SU-DHL-6 (cell line): ENCODE measurements around the gene DTNA.

Experiments
- H2AFZ ChIP-seq: fragments of 200-600 bp; sonication (generic); 2 replicates; pipeline ENCODE4 v1.6.1; 2014; ENCODE audit warnings: low read depth, mild to moderate bottlenecking, moderate library complexity, mixed read lengths, antibody characterized with exemption, low read length; ENCODE audit not compliant: severe bottlenecking
- H3F3A ChIP-seq: fragments of 200-600 bp; shearing (Covaris generic); 2 replicates; pipeline ENCODE4 v1.6.0; 2016; ENCODE audit warnings: antibody characterized with exemption, mild to moderate bottlenecking; ENCODE audit not compliant: insufficient read depth
- H3K27ac ChIP-seq: fragments of 200-600 bp; sonication (generic); 2 replicates; pipeline ENCODE4 v1.5.1; 2016; ENCODE audit warnings: low read depth, mild to moderate bottlenecking, low read length, moderate library complexity, mixed read lengths
- H3K27me3 ChIP-seq: fragments of 200-600 bp; sonication (generic), shearing (Covaris generic); 2 replicates; pipeline ENCODE4 v1.6.0; 2014; ENCODE audit warnings: mild to moderate bottlenecking, low read length
- H3K36me3 ChIP-seq: fragments of 200-600 bp; sonication (generic); 2 replicates; pipeline ENCODE4 v1.6.1; 2014; ENCODE audit warnings: mild to moderate bottlenecking, low read length, mixed read lengths
- H3K4me2 ChIP-seq: fragments of 300-600, 200-600 bp; shearing (Covaris generic), sonication (generic); 2 replicates; pipeline ENCODE4 v1.6.0; 2014; ENCODE audit warnings: low read length, low read depth, mild to moderate bottlenecking; ENCODE audit not compliant: poor library complexity, severe bottlenecking
- H3K4me3 ChIP-seq: fragments of 200-600 bp; sonication (generic); 2 replicates; pipeline ENCODE4 v1.5.1; 2014; ENCODE audit warnings: antibody characterized with exemption, low read length, mild to moderate bottlenecking, mixed read lengths; ENCODE audit not compliant: insufficient read depth, poor library complexity, severe bottlenecking
- H3K79me2 ChIP-seq: fragments of 200-600 bp; sonication (generic); 2 replicates; pipeline ENCODE4 v1.6.1; 2014; ENCODE audit warnings: mild to moderate bottlenecking, low read length, moderate library complexity; ENCODE audit not compliant: insufficient read depth
- H3K9ac ChIP-seq: fragments of 200-600 bp; sonication (generic); 2 replicates; pipeline ENCODE4 v1.7.0; 2014; ENCODE audit warnings: mild to moderate bottlenecking, low read length
- H3K9me2 ChIP-seq: fragments of 200-600 bp; sonication (generic); replicated peaks from 2 replicates; pipeline ENCODE4 v1.6.1; 2014; ENCODE audit warnings: low read length; ENCODE audit not compliant: insufficient read depth
- H3K9me3 ChIP-seq: fragments of 200-600 bp; sonication (generic); 2 replicates; pipeline ENCODE4 v1.6.1; 2014; ENCODE audit warnings: low read length, mixed read lengths; ENCODE audit not compliant: insufficient read depth
- H4K20me1 ChIP-seq: fragments of 200-600 bp; sonication (generic); 2 replicates; pipeline ENCODE4 v1.6.1; 2014; ENCODE audit warnings: low read depth, mild to moderate bottlenecking, antibody characterized with exemption, low read length, moderate library complexity, mixed read lengths
- EZH2phosphoT487 ChIP-seq: fragments of 200-600 bp; sonication (generic), shearing (Covaris generic); conservative IDR thresholded peaks from 2 replicates; pipeline ENCODE4 v1.6.1; 2018; ENCODE audit warnings: mild to moderate bottlenecking, antibody characterized with exemption, low read length, moderate library complexity, mixed read lengths
- TF ChIP-seq, protein P1 (sequence below): fragments of 200-600 bp; sonication (generic); IDR thresholded peaks from one replicate; pipeline ENCODE4 v1.5.1; 2017; ENCODE audit warnings: antibody characterized with exemption, mild to moderate bottlenecking, low read length, moderate library complexity; ENCODE audit not compliant: insufficient read depth, poor library complexity, severe bottlenecking

Gene DTNA

DNA sequence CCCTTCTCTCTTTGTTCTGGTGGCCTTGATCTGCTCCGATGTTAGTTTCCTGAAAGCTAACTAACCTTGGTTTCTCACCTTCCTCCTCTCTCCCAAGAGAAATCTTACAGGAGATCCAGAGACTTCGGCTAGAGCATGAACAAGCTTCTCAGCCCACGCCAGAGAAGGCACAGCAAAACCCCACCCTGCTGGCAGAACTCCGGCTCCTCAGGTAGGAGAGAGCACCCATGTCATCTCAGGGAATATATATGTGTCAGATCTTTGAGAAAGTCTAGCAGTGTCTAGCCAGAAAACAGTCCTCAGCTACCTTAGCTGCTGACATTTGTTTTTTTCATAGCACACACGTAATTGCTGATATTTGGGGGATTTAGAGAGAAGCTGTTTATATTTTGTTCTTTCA, 148.1 kb downstream of the DTNA start:
- Histone ChIP-seq H3K79me2 (no peaks in the 10 kb centered on the region), H4K20me1 (no peaks in the 10 kb centered on the region), H3K4me3 (no peak overlapping the region), H3K27ac (no peak overlapping the region), H2AFZ (no peak overlapping the region), H3F3A (no peaks in the 10 kb centered on the region), H3K9me2 (no peaks in the 10 kb centered on the region), H3K27me3 (peaks cover 3% of the 10 kb centered on the region; the same call in 1 of the 2 replicates), H3K4me2 (no peak overlapping the region), H3K36me3 (no peaks in the 10 kb centered on the region), H3K9ac (no peak overlapping the region), H3K9me3 (no peaks in the 10 kb centered on the region)
- TF ChIP-seq, protein P1, sequence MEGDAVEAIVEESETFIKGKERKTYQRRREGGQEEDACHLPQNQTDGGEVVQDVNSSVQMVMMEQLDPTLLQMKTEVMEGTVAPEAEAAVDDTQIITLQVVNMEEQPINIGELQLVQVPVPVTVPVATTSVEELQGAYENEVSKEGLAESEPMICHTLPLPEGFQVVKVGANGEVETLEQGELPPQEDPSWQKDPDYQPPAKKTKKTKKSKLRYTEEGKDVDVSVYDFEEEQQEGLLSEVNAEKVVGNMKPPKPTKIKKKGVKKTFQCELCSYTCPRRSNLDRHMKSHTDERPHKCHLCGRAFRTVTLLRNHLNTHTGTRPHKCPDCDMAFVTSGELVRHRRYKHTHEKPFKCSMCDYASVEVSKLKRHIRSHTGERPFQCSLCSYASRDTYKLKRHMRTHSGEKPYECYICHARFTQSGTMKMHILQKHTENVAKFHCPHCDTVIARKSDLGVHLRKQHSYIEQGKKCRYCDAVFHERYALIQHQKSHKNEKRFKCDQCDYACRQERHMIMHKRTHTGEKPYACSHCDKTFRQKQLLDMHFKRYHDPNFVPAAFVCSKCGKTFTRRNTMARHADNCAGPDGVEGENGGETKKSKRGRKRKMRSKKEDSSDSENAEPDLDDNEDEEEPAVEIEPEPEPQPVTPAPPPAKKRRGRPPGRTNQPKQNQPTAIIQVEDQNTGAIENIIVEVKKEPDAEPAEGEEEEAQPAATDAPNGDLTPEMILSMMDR, result no peak
- TF ChIP-seq EZH2phosphoT487, result no peak

DNA sequence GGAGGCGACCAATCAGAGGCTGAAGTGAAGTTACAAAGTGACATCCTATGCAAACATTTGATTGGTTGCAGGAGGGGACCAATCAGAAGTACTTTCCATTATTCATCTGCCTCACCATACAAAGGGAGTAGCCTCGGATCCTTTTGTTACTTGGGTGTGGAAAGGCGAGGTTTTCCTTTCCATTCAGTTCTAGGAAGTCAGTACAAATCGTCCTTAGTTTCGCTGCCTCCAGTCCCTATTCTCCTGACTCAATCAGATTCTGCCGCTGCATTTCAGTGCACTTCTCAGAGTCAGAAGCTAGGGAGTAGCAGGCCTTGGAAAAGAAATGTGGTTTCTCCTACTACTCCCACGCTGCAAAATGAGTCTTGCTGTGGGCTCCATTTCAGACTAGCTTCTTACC, 149.4 kb downstream of the DTNA start:
- H2AFZ ChIP-seq, result no peak overlapping the region
- H3K4me3 ChIP-seq, result no peak overlapping the region
- no peaks in the 10 kb centered on the region for H3F3A ChIP-seq
- no peaks in the 10 kb centered on the region for H3K36me3 ChIP-seq
- no peaks in the 10 kb centered on the region for H3K79me2 ChIP-seq
- H3K9me3 ChIP-seq, result no peaks in the 10 kb centered on the region
- peaks cover 3% of the 10 kb centered on the region; the same call in 1 of the 2 replicates for H3K27me3 ChIP-seq
- H3K9ac ChIP-seq, result no peak overlapping the region
- TF ChIP-seq EZH2phosphoT487, result no peak
- TF ChIP-seq, protein P1, result no peak
- H3K4me2 ChIP-seq, result no peak overlapping the region
- H3K27ac ChIP-seq, result no peak overlapping the region
- no peaks in the 10 kb centered on the region for H3K9me2 ChIP-seq
- H4K20me1 ChIP-seq, result no peaks in the 10 kb centered on the region

DNA sequence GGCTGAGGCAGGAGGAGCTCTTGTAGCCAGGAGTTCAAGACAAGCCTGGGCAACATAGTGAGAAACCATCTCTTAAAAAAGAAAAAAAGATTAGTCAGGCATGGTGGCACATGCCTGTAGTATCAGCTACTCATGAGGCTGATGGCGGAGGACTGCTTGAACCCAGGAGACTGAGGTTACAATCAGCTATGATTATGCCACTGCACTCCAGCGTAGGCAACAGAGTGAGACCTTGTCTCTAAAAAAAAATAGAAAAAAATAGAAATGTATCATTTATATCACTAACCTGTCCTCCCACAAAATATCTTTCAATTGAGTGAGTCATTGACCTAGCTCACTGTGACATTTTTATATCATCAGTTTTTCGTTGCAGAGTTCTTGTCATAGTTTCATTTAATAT, 152.5 kb downstream of the DTNA start:
- Histone ChIP-seq H4K20me1 (no peaks in the 10 kb centered on the region), H3F3A (no peaks in the 10 kb centered on the region), H3K27me3 (peaks cover 3% of the 10 kb centered on the region; the same call in 1 of the 2 replicates), H3K36me3 (no peaks in the 10 kb centered on the region), H2AFZ (no peak overlapping the region), H3K9me2 (no peaks in the 10 kb centered on the region), H3K79me2 (no peaks in the 10 kb centered on the region), H3K27ac (no peak overlapping the region), H3K4me2 (no peak overlapping the region), H3K9ac (no peak overlapping the region), H3K9me3 (no peaks in the 10 kb centered on the region), H3K4me3 (no peak overlapping the region)
- TF ChIP-seq, protein P1, result no peak
- no peak for TF ChIP-seq EZH2phosphoT487
